ENCODE results near the gene ELMOD2.

ELMOD2 gene

DNA sequence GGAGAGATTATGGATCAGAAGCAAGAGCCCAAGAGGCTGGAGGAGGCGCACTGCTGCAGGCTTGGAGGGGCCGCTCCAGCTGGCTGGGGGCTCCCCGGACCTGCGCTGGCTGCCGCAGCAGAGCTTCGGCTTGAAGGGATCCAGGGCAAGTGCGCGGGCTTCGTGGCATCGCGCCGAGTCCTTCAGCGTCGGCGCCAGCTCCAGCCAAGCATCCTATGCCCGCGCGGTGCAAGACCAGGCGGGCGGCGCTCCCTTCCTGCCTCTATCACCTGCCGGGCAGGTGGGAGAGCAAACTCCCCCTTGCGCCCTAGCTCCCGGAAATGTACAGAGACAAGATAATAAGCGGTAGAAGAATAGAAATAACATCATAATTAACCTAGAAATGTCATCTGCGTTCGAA lies 55.3 kb downstream of the ELMOD2 start:
- TF ChIP-seq, protein P1, sequence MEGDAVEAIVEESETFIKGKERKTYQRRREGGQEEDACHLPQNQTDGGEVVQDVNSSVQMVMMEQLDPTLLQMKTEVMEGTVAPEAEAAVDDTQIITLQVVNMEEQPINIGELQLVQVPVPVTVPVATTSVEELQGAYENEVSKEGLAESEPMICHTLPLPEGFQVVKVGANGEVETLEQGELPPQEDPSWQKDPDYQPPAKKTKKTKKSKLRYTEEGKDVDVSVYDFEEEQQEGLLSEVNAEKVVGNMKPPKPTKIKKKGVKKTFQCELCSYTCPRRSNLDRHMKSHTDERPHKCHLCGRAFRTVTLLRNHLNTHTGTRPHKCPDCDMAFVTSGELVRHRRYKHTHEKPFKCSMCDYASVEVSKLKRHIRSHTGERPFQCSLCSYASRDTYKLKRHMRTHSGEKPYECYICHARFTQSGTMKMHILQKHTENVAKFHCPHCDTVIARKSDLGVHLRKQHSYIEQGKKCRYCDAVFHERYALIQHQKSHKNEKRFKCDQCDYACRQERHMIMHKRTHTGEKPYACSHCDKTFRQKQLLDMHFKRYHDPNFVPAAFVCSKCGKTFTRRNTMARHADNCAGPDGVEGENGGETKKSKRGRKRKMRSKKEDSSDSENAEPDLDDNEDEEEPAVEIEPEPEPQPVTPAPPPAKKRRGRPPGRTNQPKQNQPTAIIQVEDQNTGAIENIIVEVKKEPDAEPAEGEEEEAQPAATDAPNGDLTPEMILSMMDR (conservative IDR thresholded peaks at IDR 0.05; ENCODE audit: control insufficient read depth, insufficient read depth, low read depth, low read length) = no peak
- H3K4me3 ChIP-seq (ENCODE audit: control insufficient read depth, low read depth, low read length) = no peak overlapping the region
- no peak for DNase-seq (ENCODE audit: low read depth)

DNA sequence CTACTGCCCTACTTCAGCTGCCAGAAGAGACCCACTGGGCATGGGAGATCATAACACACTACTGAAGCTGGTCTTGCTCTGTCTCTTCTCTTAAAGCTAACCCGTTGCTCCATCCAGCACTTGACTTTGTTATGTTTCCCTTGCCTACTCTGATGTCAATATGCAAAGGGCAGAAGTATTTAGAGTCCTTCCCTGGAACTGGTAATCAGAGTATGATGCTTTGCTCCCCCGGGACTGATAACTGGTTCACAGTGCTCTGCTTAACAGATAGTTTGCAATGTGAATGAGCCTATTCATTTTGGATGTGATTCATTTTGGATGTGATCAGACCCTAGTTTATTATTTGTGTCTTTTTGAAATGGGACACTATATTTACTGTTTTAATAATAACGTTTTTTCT lies 57.1 kb downstream of the ELMOD2 start:
- TF ChIP-seq, protein P1 (conservative IDR thresholded peaks at IDR 0.05; ENCODE audit: control insufficient read depth, insufficient read depth, low read depth, low read length) = no peak

DNA sequence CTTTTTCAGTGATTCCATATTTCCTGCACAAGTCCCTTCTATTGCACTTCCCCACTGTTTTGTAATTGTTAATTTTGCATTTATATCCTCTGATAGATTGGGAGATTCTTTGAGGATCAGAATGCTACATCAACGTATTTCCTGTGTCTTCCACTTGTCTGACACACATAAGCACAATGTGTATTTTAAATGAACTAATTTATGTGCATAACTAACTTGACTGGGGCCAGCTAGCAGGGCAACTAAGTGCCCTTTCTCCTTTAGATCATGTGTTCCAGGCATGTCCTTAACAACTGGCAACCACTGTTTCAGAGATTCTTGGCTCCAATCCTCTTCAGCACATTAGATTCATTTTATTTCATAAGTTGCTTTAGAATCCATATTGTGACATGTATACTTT lies 60.5 kb downstream of the ELMOD2 start:
- TF ChIP-seq, protein P1 (conservative IDR thresholded peaks at IDR 0.05; ENCODE audit: control insufficient read depth, insufficient read depth, low read depth, low read length) = no peak
- no peak for DNase-seq (ENCODE audit: low read depth)
- H3K4me3 ChIP-seq (ENCODE audit: control insufficient read depth, low read depth, low read length) = no peak overlapping the region

More for the DNA sequence above, 57.1 kb downstream of the ELMOD2 start:
- no peak overlapping the region for H3K4me3 ChIP-seq (ENCODE audit: control insufficient read depth, low read depth, low read length)
- DNase-seq (ENCODE audit: low read depth) = peak; percentile 6

DNA sequence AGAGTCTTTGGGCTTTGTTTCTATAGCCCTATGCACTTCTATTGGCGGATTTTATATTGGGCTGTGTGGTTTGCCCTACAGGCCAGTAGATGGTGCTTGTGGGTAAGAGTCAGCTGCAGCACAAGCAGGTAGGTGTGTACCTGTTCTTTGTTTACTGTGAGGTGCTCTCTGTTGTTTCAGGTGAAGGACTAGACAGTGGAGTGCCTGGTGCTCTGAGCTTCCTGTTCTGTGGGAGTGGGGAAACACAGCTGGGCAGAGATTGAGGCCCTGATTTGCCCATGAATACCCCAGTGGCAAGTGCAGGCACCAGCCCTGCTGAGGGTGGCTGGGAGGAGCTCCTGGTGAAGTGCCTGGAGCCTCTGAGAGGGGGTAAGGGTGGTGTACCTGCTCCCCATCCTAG lies 71.1 kb downstream of the ELMOD2 start:
- peak; percentile 5 for DNase-seq (ENCODE audit: low read depth)
- TF ChIP-seq, protein P1 (conservative IDR thresholded peaks at IDR 0.05; ENCODE audit: control insufficient read depth, insufficient read depth, low read depth, low read length) = peak; percentile 44

DNA sequence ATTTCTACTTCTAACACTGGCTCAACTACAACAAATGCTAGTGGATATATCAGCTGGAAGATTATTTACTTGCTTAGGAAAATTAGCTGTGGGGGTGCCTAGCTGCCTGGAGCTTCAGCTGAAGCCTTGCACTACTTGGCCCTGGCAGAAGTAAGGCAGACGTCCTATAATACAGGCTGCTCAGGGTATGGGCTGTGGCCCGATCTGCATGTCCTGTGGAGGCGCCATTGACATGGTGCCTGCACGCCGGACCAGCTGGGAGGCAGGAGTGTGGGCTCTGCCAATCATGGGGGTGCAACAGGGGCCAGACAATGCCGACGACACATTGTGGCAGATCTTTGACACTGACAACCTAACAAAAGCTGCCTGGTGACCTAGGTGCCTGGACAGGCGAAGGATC lies 76.4 kb downstream of the ELMOD2 start:
- H3K4me3 ChIP-seq (ENCODE audit: control insufficient read depth, low read depth, low read length) = no peak overlapping the region
- TF ChIP-seq, protein P1 (conservative IDR thresholded peaks at IDR 0.05; ENCODE audit: control insufficient read depth, insufficient read depth, low read depth, low read length) = no peak
- no peak for DNase-seq (ENCODE audit: low read depth)

More for the DNA sequence above, 71.1 kb downstream of the ELMOD2 start:
- no peak overlapping the region for H3K4me3 ChIP-seq (ENCODE audit: control insufficient read depth, low read depth, low read length)

DNA sequence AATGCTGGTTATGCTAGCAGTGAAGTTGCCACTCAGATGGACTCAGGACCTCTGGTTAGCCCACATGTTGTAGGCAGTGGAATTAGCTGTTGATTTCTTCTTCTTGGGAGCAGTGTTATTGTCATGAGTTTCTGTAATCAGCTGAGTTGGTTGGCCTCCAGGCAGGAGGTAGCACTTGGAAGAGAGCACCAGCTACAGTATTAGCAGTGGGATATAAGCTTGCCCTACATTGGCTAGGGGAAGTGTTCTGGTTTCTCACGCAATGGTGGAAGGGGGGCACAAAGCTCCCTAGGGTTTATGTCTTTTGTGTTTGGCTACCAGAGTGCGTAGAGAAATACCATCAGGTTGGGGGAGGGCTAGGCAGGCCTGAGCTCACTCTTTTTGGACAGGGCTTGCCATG lies 78.7 kb downstream of the ELMOD2 start:
- no peak overlapping the region for H3K4me3 ChIP-seq (ENCODE audit: control insufficient read depth, low read depth, low read length)
- TF ChIP-seq, protein P1 (conservative IDR thresholded peaks at IDR 0.05; ENCODE audit: control insufficient read depth, insufficient read depth, low read depth, low read length) = no peak
- DNase-seq (ENCODE audit: low read depth) = no peak

DNA sequence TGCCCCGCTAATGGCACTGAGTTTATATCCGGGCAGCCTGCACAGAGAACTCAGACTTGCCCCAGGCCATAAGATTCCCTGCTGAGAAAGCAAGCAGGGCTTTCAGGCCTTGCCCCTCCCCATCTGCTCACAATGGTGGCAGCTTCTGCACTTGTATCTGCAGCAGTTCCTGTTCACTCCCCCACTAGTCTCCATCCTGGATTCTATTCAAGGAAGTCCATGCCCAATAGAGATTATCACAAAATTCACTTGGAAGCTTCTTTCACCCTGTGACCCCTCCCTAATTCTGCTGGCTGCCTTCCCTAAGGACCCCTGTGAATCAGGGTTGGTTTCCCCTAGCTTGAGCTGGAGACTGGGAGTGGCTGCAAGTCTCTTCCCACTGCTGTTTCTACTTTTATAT lies 79.3 kb downstream of the ELMOD2 start:
- H3K4me3 ChIP-seq (ENCODE audit: control insufficient read depth, low read depth, low read length) = no peak overlapping the region
- TF ChIP-seq, protein P1 (conservative IDR thresholded peaks at IDR 0.05; ENCODE audit: control insufficient read depth, insufficient read depth, low read depth, low read length) = no peak
- DNase-seq (ENCODE audit: low read depth) = no peak

Data from fibroblast of mammary gland (primary cell).